Measurements from ENCODE around the gene RNF220. TPM values are rescaled to one million over a fixed set of nuclear protein-coding genes. Genes with fewer than 3 reads are reported as not detected.

The RNF220 gene
- total RNA-seq, 6 donors from 2014 or later = 77.7 to 114 (median 91.1) TPM

- no peaks in the 10 kb centered on the region for H3K27me3 ChIP-seq
- no peak overlapping the region for H3K27ac ChIP-seq
- TF ChIP-seq CTCF (IDR thresholded peaks at IDR 0.05) (no peak), EP300 (IDR thresholded peaks at IDR 0.05) (no peak), POLR2A (IDR thresholded peaks at IDR 0.05) (no peak), POLR2AphosphoS5 (IDR thresholded peaks at IDR 0.05) (no peak)
- H3K9me3 ChIP-seq = no peaks in the 10 kb centered on the region
- no peaks in the 10 kb centered on the region for H3K36me3 ChIP-seq
- H3K4me1 ChIP-seq = no peaks in the 10 kb centered on the region
- ATAC-seq (ENCODE audit: low FRiP score in 2 of 2) (no peak), DNase-seq (no peak)
- 94 to 96% methylated on average over 4 of the region's 4 CpGs for WGBS, 2 donors
- no peak overlapping the region for H3K4me3 ChIP-seq
Observed at GRCh38 chr1:44526295-44527073, 121.4 kb downstream of the RNF220 start.

- no peak for TF ChIP-seq POLR2A (IDR thresholded peaks at IDR 0.05)
- no peak for TF ChIP-seq POLR2AphosphoS5 (IDR thresholded peaks at IDR 0.05)
- TF ChIP-seq CTCF (IDR thresholded peaks at IDR 0.05) = no peak
- no peak for TF ChIP-seq EP300 (IDR thresholded peaks at IDR 0.05)
- Histone ChIP-seq H3K4me3 (no peak overlapping the region), H3K27me3 (no peaks in the 10 kb centered on the region), H3K9me3 (no peaks in the 10 kb centered on the region), H3K36me3 (no peaks in the 10 kb centered on the region), H3K27ac (no peak overlapping the region), H3K4me1 (no peaks in the 10 kb centered on the region)
- 54 to 56% methylated on average over 4 of the region's 4 CpGs for WGBS, 2 donors
- ATAC-seq (ENCODE audit: low FRiP score in 2 of 2) (no peak), DNase-seq (no peak)
Observed at GRCh38 chr1:44531785-44532566, 126.9 kb downstream of the RNF220 start.

- no peak overlapping the region for H3K27ac ChIP-seq
- ATAC-seq (ENCODE audit: low FRiP score in 2 of 2) = no peak
- no peaks in the 10 kb centered on the region for H3K4me1 ChIP-seq
- H3K9me3 ChIP-seq = no peaks in the 10 kb centered on the region
- TF ChIP-seq POLR2A (IDR thresholded peaks at IDR 0.05) = no peak
- TF ChIP-seq POLR2AphosphoS5 (IDR thresholded peaks at IDR 0.05) = no peak
- TF ChIP-seq EP300 (IDR thresholded peaks at IDR 0.05) = no peak
- TF ChIP-seq CTCF (IDR thresholded peaks at IDR 0.05) = no peak
- DNase-seq = no peak
- H3K27me3 ChIP-seq = no peaks in the 10 kb centered on the region
- 64 to 72% methylated on average over 2 to 3 of the region's 3 CpGs for WGBS, 2 donors
- H3K36me3 ChIP-seq = no peaks in the 10 kb centered on the region
- H3K4me3 ChIP-seq = no peak overlapping the region
Observed at GRCh38 chr1:44532567-44532944, 127.5 kb downstream of the RNF220 start.

GRCh38 chr1:44534771-44535170 lies 129.7 kb downstream of the RNF220 start:
- Histone ChIP-seq H3K36me3 (no peaks in the 10 kb centered on the region), H3K4me1 (no peaks in the 10 kb centered on the region), H3K4me3 (no peak overlapping the region), H3K27ac (no peak overlapping the region), H3K27me3 (no peaks in the 10 kb centered on the region), H3K9me3 (no peaks in the 10 kb centered on the region)
- ATAC-seq (ENCODE audit: low FRiP score in 2 of 2) (no peak), DNase-seq (no peak)
- 75 to 83% methylated on average over 6 of the region's 6 CpGs for WGBS, 2 donors
- TF ChIP-seq EP300 (IDR thresholded peaks at IDR 0.05) (no peak), POLR2A (IDR thresholded peaks at IDR 0.05) (no peak), POLR2AphosphoS5 (IDR thresholded peaks at IDR 0.05) (no peak), CTCF (IDR thresholded peaks at IDR 0.05) (no peak)
